ENCODE measurements around the gene ARHGEF2. TPM values are rescaled to one million over a fixed set of nuclear protein-coding genes. Genes with fewer than 3 reads are reported as not detected.

Gene ARHGEF2
- total and polyA plus RNA-seq, 7 donors, result 7.4 to 54.0 (median 39.1) TPM

DNA sequence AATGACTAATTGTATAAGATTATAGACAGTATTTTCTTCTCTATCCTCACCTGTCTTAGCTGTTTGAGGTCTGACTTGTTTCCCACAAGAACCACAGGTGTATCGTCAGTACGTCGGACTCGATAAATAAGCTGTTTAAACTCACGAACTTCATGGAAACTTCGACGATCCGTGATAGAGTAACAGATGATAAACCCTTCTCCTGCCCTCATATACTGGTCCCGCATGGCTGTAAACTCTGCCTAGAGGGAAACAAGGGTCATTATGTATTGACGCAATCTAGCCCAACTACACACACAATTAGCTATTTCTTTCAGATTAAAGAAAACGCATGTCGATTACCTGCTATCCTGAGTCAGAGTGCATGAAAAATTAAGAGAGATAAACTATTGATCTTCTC is 74.1 kb downstream of the ARHGEF2 start:
- Histone ChIP-seq H3K4me1 (no peaks in the 10 kb centered on the region), H3K4me3 (no peak overlapping the region), H3K9me3 (no peaks in the 10 kb centered on the region), H3K36me3 (ENCODE audit: insufficient read depth in 1 of 2, low read depth in 1 of 2) (peaks cover 6 to 100% of the 10 kb centered on the region in 2 donors), H3K27me3 (ENCODE audit: insufficient read depth in 3 of 3, low read length in 2 of 3) (no peaks in the 10 kb centered on the region), H3K27ac (no peak overlapping the region)
- no peak for ATAC-seq
- TF ChIP-seq, protein P1, sequence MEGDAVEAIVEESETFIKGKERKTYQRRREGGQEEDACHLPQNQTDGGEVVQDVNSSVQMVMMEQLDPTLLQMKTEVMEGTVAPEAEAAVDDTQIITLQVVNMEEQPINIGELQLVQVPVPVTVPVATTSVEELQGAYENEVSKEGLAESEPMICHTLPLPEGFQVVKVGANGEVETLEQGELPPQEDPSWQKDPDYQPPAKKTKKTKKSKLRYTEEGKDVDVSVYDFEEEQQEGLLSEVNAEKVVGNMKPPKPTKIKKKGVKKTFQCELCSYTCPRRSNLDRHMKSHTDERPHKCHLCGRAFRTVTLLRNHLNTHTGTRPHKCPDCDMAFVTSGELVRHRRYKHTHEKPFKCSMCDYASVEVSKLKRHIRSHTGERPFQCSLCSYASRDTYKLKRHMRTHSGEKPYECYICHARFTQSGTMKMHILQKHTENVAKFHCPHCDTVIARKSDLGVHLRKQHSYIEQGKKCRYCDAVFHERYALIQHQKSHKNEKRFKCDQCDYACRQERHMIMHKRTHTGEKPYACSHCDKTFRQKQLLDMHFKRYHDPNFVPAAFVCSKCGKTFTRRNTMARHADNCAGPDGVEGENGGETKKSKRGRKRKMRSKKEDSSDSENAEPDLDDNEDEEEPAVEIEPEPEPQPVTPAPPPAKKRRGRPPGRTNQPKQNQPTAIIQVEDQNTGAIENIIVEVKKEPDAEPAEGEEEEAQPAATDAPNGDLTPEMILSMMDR (IDR thresholded peaks at IDR 0.05), result no peak
- WGBS, 3 donors, result 94 to 95% (median 94%) methylated on average over 12 of the region's 12 CpGs
- intact Hi-C loops (cut with DNase I), result no loop called here
- no peak for DNase-seq

DNA sequence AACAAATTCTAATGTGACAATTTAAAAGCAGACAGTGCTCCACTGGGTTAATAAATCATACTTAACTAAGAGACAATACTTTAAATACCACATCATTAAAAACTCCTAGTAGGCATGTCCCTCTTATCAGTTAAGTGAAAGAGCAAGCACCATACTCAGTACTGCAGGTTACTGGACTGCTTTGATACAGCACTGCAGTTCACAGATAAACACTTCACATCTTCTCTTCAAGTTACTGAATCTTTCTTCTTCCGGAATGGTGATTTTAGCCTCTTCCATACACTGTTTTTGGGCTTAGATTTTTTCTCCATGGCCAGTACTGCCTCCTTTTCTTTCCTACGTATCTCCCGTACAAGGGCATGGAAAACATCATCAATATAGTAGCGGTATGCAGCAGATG is 78.2 kb downstream of the ARHGEF2 start:
- H3K4me1 ChIP-seq, result no peaks in the 10 kb centered on the region
- ATAC-seq (no peak), DNase-seq (no peak)
- H3K36me3 ChIP-seq (ENCODE audit: insufficient read depth in 1 of 2, low read depth in 1 of 2), result peaks cover 6 to 96% of the 10 kb centered on the region in 2 donors
- H3K27ac ChIP-seq, result no peak overlapping the region
- TF ChIP-seq, protein P1 (IDR thresholded peaks at IDR 0.05), result no peak
- WGBS, 3 donors, result 81 to 92% (median 84%) methylated on average over 4 of the region's 4 CpGs
- intact Hi-C loops (cut with DNase I), result no loop called here
- H3K9me3 ChIP-seq, result no peaks in the 10 kb centered on the region
- H3K4me3 ChIP-seq, result no peak overlapping the region
- no peaks in the 10 kb centered on the region for H3K27me3 ChIP-seq (ENCODE audit: insufficient read depth in 3 of 3, low read length in 2 of 3)

DNA sequence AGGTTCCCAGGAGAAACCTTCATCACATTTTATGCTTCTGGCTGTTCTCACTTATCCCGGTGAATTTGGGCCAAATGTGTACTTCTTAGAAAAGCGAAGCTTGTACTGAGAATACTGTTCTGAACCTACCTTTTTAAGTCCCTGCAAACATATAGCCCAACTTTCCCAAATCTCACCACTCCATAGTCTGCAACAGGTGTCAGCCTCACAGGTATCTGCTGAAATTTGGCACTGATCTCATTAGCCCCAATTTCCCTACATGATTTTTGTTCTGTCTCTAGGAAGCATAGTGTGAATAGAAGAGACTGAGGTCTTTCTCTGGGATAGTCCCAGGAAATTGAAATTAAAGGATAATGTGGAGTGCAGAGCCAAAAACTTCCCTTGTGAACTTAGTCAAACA is 78.7 kb downstream of the ARHGEF2 start:
- ATAC-seq (no peak), DNase-seq (no peak)
- Histone ChIP-seq H3K36me3 (ENCODE audit: insufficient read depth in 1 of 2, low read depth in 1 of 2) (peaks cover 4 to 91% of the 10 kb centered on the region in 2 donors), H3K4me3 (no peak overlapping the region), H3K4me1 (no peaks in the 10 kb centered on the region), H3K27ac (no peak overlapping the region), H3K9me3 (no peaks in the 10 kb centered on the region), H3K27me3 (ENCODE audit: insufficient read depth in 3 of 3, low read length in 2 of 3) (no peaks in the 10 kb centered on the region)
- intact Hi-C loops (cut with DNase I), result loop anchor here in 1 of 2 donors (10.0 kb wide), 1 partner anchor 545 kb away; no protein-coding TSS in a partner anchor
- 89 to 91% (median 90%) methylated on average over 2 of the region's 2 CpGs for WGBS, 3 donors
- TF ChIP-seq, protein P1 (IDR thresholded peaks at IDR 0.05), result no peak

DNA sequence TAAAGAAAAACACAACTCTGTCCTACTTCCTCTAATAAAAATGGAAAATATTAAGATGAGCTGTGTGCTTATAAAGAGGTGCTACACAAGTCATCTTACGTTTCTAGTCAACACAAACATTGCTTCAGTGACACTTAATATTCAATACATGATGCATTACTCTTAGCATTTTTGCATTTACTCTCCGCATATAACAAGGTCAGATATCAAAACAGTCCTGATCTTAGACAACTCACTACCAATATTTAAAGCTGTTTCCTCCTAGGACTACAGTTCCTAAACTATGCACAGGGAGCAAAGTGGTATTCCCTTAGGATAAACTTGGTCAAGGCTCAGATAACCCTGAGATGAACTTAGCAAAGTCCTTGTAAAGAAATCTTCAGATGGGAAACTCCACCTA is 79.5 kb downstream of the ARHGEF2 start:
- TF ChIP-seq, protein P1 (IDR thresholded peaks at IDR 0.05), result no peak
- 79 to 84% (median 81%) methylated on average over 2 of the region's 2 CpGs for WGBS, 3 donors
- intact Hi-C loops (cut with DNase I), result loop anchor here in 1 of 2 donors (10.0 kb wide), 1 partner anchor 544 kb away; no protein-coding TSS in a partner anchor
- Histone ChIP-seq H3K4me1 (peaks cover 2% of the 10 kb centered on the region), H3K27me3 (ENCODE audit: insufficient read depth in 3 of 3, low read length in 2 of 3) (no peaks in the 10 kb centered on the region), H3K9me3 (no peaks in the 10 kb centered on the region), H3K36me3 (ENCODE audit: insufficient read depth in 1 of 2, low read depth in 1 of 2) (peaks cover 0 to 83% of the 10 kb centered on the region in 2 donors), H3K27ac (no peak overlapping the region), H3K4me3 (no peak overlapping the region)
- ATAC-seq, result no peak
- DNase-seq, result no peak

DNA sequence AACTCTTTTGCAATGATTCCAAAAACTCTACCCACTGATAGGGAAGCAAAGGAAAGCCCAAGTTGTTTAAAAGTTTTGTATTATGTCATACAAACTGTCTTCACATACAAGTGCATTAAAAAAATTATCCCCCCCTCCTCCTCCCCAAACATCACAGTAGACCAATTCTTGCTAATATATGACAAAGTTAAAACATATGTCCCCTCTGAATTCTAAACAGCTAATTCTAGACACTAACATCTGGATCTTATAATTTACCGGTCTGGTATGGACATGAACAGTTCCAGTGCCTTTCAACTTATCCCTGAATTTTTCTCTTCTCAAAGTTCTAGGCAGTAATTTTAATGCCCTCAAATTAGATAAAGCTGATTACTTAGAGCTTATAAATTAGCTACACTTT is 80.6 kb downstream of the ARHGEF2 start:
- TF ChIP-seq, protein P1 (IDR thresholded peaks at IDR 0.05), result no peak
- Histone ChIP-seq H3K27ac (no peak overlapping the region), H3K27me3 (ENCODE audit: insufficient read depth in 3 of 3, low read length in 2 of 3) (no peaks in the 10 kb centered on the region), H3K4me1 (peaks cover 10% of the 10 kb centered on the region), H3K4me3 (no peak overlapping the region), H3K9me3 (no peaks in the 10 kb centered on the region), H3K36me3 (ENCODE audit: insufficient read depth in 1 of 2, low read depth in 1 of 2) (peaks cover 0 to 72% of the 10 kb centered on the region in 2 donors)
- DNase-seq (no peak), ATAC-seq (no peak)
- intact Hi-C loops (cut with DNase I), result loop anchor here in 1 of 2 donors (10.0 kb wide), 1 partner anchor 543 kb away; no protein-coding TSS in a partner anchor
- WGBS, 3 donors, result 77 to 92% (median 87%) methylated on average over 1 of the region's 1 CpG
